HCT116 (cell line): ENCODE measurements around the gene PYGB. TPM values are rescaled to one million over a fixed set of nuclear protein-coding genes. Genes with fewer than 3 reads are reported as not detected.

ENCODE experiments used
- ATAC-seq: fragments of 200-7000 bp; cut with Tn5 transposase; 2 replicates; pipeline ENCODE4 v1.9.1; 2020; ENCODE audit warnings: mild to moderate bottlenecking, moderate library complexity
- BruUV-seq: library from RNA; stranded (reverse); fragments of 400-500 nt; replicated peaks from 2 replicates; lab custom pipeline; 2021; lab: Mats Ljungman, UMichigan
- CTCF ChIA-PET: fragments of 300-600 bp; sonication (Branson Sonifier 250); formaldehyde crosslinking; loops from one replicate; lab custom pipeline; 2021; ENCODE audit warnings: antibody characterized with exemption; lab: Charles Lee
- POLR2A ChIA-PET: fragments of 300-600, 350-600 bp; sonication (Branson Sonifier 250); formaldehyde crosslinking; loops from one replicate; lab custom pipeline; 2021; ENCODE audit warnings: antibody characterized with exemption; lab: Charles Lee
- RAD21 ChIA-PET, 2 experiments: fragments of 300-600 bp; sonication (Branson Sonifier 250); formaldehyde crosslinking; loops; one replicate each; lab custom pipeline; 2023; ENCODE audit warnings: low total read pairs in 2 of 2; ENCODE audit not compliant: uncharacterized antibody in 2 of 2, unreplicated experiment in 2 of 2, low non-redundant PET in 1 of 2; lab: Charles Lee
- DNase-seq: peaks from one replicate; pipeline ENCODE4 v3.0.0-alpha.2; 2010; ENCODE audit warnings: low read depth, low spot score
- H2AFZ ChIP-seq: fragments of 200-600 bp; shearing (Covaris generic), sonication (generic); 2 replicates; pipeline ENCODE4 v1.6.1; 2017; ENCODE audit warnings: low read depth, mixed run types, mixed read lengths, antibody characterized with exemption, low read length; ENCODE audit not compliant: poor library complexity, severe bottlenecking
- H3K27ac ChIP-seq: 2 replicates; pipeline ENCODE4 v1.5.1; 2012; ENCODE audit warnings: low read depth, low read length
- H3K27me3 ChIP-seq: fragments of 200-600 bp; sonication (generic); 2 replicates; pipeline ENCODE4 v1.6.1; 2016; ENCODE audit warnings: mixed run types, low read length, mixed read lengths; ENCODE audit not compliant: insufficient read depth
- H3K36me3 ChIP-seq, 2 experiments: fragments of 200-500 bp in 1 of 2; fragments of 200-600 bp in 1 of 2; sonication (Bioruptor generic) in 1 of 2; sonication (generic) in 1 of 2; 2 replicates each; pipeline versions ENCODE4 v1.5.1 to v1.6.1; 2014 to 2016; ENCODE audit warnings: low read length in 2 of 2, inconsistent platforms in 1 of 2, mixed read lengths in 1 of 2, mixed run types in 1 of 2; ENCODE audit not compliant: insufficient read depth in 2 of 2, control insufficient read depth in 1 of 2
- H3K4me1 ChIP-seq, 2 experiments: fragments of 200-600 bp in 1 of 2; sonication (generic) in 1 of 2; 2 replicates each; pipeline versions ENCODE4 v1.5.1 to v1.6.1; 2012 to 2017; ENCODE audit warnings: low read length in 2 of 2, inconsistent platforms in 1 of 2, mild to moderate bottlenecking in 1 of 2, mixed read lengths in 1 of 2, mixed run types in 1 of 2, moderate library complexity in 1 of 2; ENCODE audit not compliant: insufficient read depth in 2 of 2, control insufficient read depth in 1 of 2
- H3K4me2 ChIP-seq: fragments of 200-600 bp; sonication (generic); 2 replicates; pipeline ENCODE4 v1.6.1; 2017; ENCODE audit warnings: mixed run types, low read length, mixed read lengths
- H3K4me3 ChIP-seq, 2 experiments: fragments of 200-600 bp in 1 of 2; sonication (generic) in 1 of 2; replicated peaks in 1 of 2; 2 replicates each; pipeline ENCODE4 v1.5.1; 2011 to 2016; ENCODE audit warnings: low read length in 2 of 2, control low read depth in 1 of 2, low read depth in 1 of 2, mild to moderate bottlenecking in 1 of 2, mixed read lengths in 1 of 2, mixed run types in 1 of 2
- H3K79me2 ChIP-seq: fragments of 200-600 bp; sonication (generic); 2 replicates; pipeline ENCODE4 v1.6.1; 2017; ENCODE audit warnings: mild to moderate bottlenecking, mixed run types, low read length, moderate library complexity, mixed read lengths; ENCODE audit not compliant: insufficient read depth
- H3K9ac ChIP-seq: fragments of 200-600 bp; sonication (generic); 2 replicates; pipeline ENCODE4 v1.6.1; 2016; ENCODE audit warnings: low read length, mixed read lengths
- H3K9me2 ChIP-seq: fragments of 200-600 bp; sonication (generic), shearing (Covaris generic); 2 replicates; pipeline ENCODE4 v1.6.1; 2017; ENCODE audit warnings: mixed run types, mild to moderate bottlenecking, moderate library complexity; ENCODE audit not compliant: insufficient read depth
- H3K9me3 ChIP-seq, 2 experiments: fragments of 200-500 bp in 1 of 2; fragments of 200-600 bp in 1 of 2; sonication (Bioruptor generic) in 1 of 2; sonication (generic) in 1 of 2; 2 replicates each; pipeline ENCODE4 v1.6.1; 2014 to 2017; ENCODE audit warnings: low read length in 2 of 2, mixed read lengths in 2 of 2, inconsistent platforms in 1 of 2, low read depth in 1 of 2, mild to moderate bottlenecking in 1 of 2, mixed run types in 1 of 2, moderate library complexity in 1 of 2; ENCODE audit not compliant: control insufficient read depth in 1 of 2, insufficient read depth in 1 of 2
- H4K20me1 ChIP-seq: fragments of 200-600 bp; sonication (generic), shearing (Covaris generic); 2 replicates; pipeline ENCODE4 v1.6.1; 2017; ENCODE audit warnings: mixed run types, mild to moderate bottlenecking, moderate library complexity; ENCODE audit not compliant: insufficient read depth
- CBX3 ChIP-seq: IDR thresholded peaks from 2 replicates; pipeline ENCODE4 v1.6.1; 2012; ENCODE audit warnings: low read depth
- CEBPB ChIP-seq: IDR thresholded peaks from 2 replicates; pipeline ENCODE4 v1.6.1; 2012; ENCODE audit warnings: low read depth
- EGR1 ChIP-seq: IDR thresholded peaks from 2 replicates; pipeline ENCODE4 v1.6.1; 2012; ENCODE audit warnings: low read depth
- ELF1 ChIP-seq: IDR thresholded peaks from 2 replicates; pipeline ENCODE4 v1.6.1; 2012; ENCODE audit warnings: low read depth, borderline replicate concordance
- EZH2 ChIP-seq: fragments of 200-600 bp; sonication (generic); IDR thresholded peaks from 2 replicates; pipeline ENCODE4 v1.6.1; 2017; ENCODE audit warnings: antibody characterized with exemption, mixed run types
- FOSL1 ChIP-seq: IDR thresholded peaks from 2 replicates; pipeline ENCODE4 v1.6.1; 2012; ENCODE audit warnings: low read depth
- POLR2AphosphoS5 ChIP-seq: IDR thresholded peaks from 2 replicates; pipeline ENCODE4 v1.6.1; 2011; ENCODE audit warnings: mild to moderate bottlenecking, low read depth, low read length, moderate library complexity
- SIN3A ChIP-seq: IDR thresholded peaks from 2 replicates; pipeline ENCODE4 v1.6.1; 2012; ENCODE audit warnings: low read depth
- YY1 ChIP-seq: IDR thresholded peaks from 2 replicates; pipeline ENCODE4 v1.6.1; 2011; ENCODE audit warnings: low read length, low read depth, moderate library complexity, mild to moderate bottlenecking; ENCODE audit not compliant: insufficient replicate concordance; ENCODE audit errors: extremely low read depth
- ZNF274 ChIP-seq: fragments of 200-500 bp; sonication (Bioruptor generic); IDR thresholded peaks from 2 replicates; pipeline ENCODE4 v1.6.1; 2014; ENCODE audit warnings: mild to moderate bottlenecking, low read depth, low read length, inconsistent platforms
- intact Hi-C: fragments of 100-400 bp; cut with micrococcal nuclease; formaldehyde crosslinking; loops from 2 replicates; pipeline ENCODE4 v1.10.0; 2022
- total RNA-seq: library from RNA; stranded (reverse); gene quantifications from one replicate; pipeline ENCODE4 v1.2.1, GENCODE V29; 2021; ENCODE audit not compliant: unreplicated experiment
- TF ChIP-seq, protein P1 (sequence below), 3 experiments: fragments of 200-600 bp in 1 of 3; sonication (generic) in 1 of 3; IDR thresholded peaks in 2 of 3; conservative IDR thresholded peaks in 1 of 3; 2 replicates each; pipeline ENCODE4 v1.5.1; 2012 to 2017; ENCODE audit warnings: low read depth in 2 of 3, low read length in 2 of 3, antibody characterized with exemption in 1 of 3, borderline replicate concordance in 1 of 3, control low read depth in 1 of 3, mild to moderate bottlenecking in 1 of 3, mixed read lengths in 1 of 3, mixed run types in 1 of 3, moderate library complexity in 1 of 3; ENCODE audit not compliant: insufficient read depth in 1 of 3

PYGB gene
- total RNA-seq, 1 experiment from 2014 or later: 87.8 TPM

- intact Hi-C loops: loop anchor here (10.0 kb wide), 1 partner anchor 59 kb away; no protein-coding TSS in a partner anchor
- no peak for TF ChIP-seq POLR2AphosphoS5
- DNase-seq (no peak), ATAC-seq (no peak)
- H3K27ac ChIP-seq: no peak overlapping the region
- H3K4me2 ChIP-seq: no peak overlapping the region
- BruUV-seq: no TSS peak
- CTCF ChIA-PET: no interaction called here
- H2AFZ ChIP-seq: no peak overlapping the region
- no peaks in the 10 kb centered on the region for H3K27me3 ChIP-seq
- POLR2A ChIA-PET: no interaction called here
- peaks cover 0 to 14% of the 10 kb centered on the region in 2 experiments; a peak in 2 of 4 replicates for H3K4me1 ChIP-seq
- H3K9me2 ChIP-seq: no peaks in the 10 kb centered on the region
- no peaks in the 10 kb centered on the region for H3K9me3 ChIP-seq
- H3K4me3 ChIP-seq: no peak overlapping the region
- no peaks in the 10 kb centered on the region for H4K20me1 ChIP-seq
- RAD21 ChIA-PET: no interaction called here
- no peak overlapping the region for H3K9ac ChIP-seq
- no peaks in the 10 kb centered on the region for H3K79me2 ChIP-seq
- H3K36me3 ChIP-seq: no peaks in the 10 kb centered on the region; a peak in 1 of 4 replicates
Observed at GRCh38 chr20:25323496-25324246, 75.8 kb downstream of the PYGB start.

DNA sequence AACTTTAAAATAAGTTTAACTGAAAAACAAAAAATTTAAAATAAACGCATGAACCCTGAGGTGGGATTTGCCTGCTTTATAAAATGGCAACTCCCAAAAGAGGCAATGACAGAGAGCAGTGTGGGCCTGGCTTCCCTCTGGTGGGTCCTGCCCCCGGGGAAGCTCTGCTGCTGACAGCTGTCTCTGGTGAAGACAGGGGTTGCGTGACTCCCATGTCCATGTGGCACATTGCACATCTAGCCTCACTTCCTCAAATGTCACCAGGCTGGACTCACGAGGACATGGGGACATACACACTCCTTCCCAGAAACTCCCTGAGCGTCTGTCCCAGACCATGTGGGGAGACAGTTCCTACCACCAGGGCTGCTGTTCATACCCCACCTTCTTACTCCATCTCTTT, 76.5 kb downstream of the PYGB start:
- no peaks in the 10 kb centered on the region for H3K79me2 ChIP-seq
- H3K9me3 ChIP-seq: no peaks in the 10 kb centered on the region
- no peak overlapping the region for H3K4me2 ChIP-seq
- H3K27me3 ChIP-seq: no peaks in the 10 kb centered on the region
- ATAC-seq (no peak), DNase-seq (no peak)
- BruUV-seq: no TSS peak
- no peaks in the 10 kb centered on the region for H3K9me2 ChIP-seq
- H3K4me1 ChIP-seq: peaks cover 0 to 14% of the 10 kb centered on the region in 2 experiments; a peak in 2 of 4 replicates
- no peaks in the 10 kb centered on the region for H4K20me1 ChIP-seq
- CTCF ChIA-PET: no interaction called here
- no peak overlapping the region for H3K4me3 ChIP-seq
- no peak overlapping the region for H2AFZ ChIP-seq
- no peaks in the 10 kb centered on the region; a peak in 1 of 4 replicates for H3K36me3 ChIP-seq
- H3K9ac ChIP-seq: no peak overlapping the region
- TF ChIP-seq YY1: no peak
- TF ChIP-seq EGR1: no peak
- TF ChIP-seq CEBPB: no peak
- no peak for TF ChIP-seq FOSL1
- no peak for TF ChIP-seq CBX3
- TF ChIP-seq ELF1: no peak
- TF ChIP-seq ZNF274: no peak
- TF ChIP-seq SIN3A: no peak
- TF ChIP-seq, protein P1, sequence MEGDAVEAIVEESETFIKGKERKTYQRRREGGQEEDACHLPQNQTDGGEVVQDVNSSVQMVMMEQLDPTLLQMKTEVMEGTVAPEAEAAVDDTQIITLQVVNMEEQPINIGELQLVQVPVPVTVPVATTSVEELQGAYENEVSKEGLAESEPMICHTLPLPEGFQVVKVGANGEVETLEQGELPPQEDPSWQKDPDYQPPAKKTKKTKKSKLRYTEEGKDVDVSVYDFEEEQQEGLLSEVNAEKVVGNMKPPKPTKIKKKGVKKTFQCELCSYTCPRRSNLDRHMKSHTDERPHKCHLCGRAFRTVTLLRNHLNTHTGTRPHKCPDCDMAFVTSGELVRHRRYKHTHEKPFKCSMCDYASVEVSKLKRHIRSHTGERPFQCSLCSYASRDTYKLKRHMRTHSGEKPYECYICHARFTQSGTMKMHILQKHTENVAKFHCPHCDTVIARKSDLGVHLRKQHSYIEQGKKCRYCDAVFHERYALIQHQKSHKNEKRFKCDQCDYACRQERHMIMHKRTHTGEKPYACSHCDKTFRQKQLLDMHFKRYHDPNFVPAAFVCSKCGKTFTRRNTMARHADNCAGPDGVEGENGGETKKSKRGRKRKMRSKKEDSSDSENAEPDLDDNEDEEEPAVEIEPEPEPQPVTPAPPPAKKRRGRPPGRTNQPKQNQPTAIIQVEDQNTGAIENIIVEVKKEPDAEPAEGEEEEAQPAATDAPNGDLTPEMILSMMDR (IDR thresholded peaks at IDR 0.05 in 2 of 3, conservative IDR thresholded peaks at IDR 0.05 in 1 of 3; ENCODE audit: borderline replicate concordance in 1 of 3, insufficient read depth in 1 of 3, low read depth in 2 of 3, low read length in 2 of 3): no peak
- TF ChIP-seq POLR2AphosphoS5: no peak
- no peak for TF ChIP-seq EZH2
- H3K27ac ChIP-seq: no peak overlapping the region
- RAD21 ChIA-PET: no interaction called here
- intact Hi-C loops: loop anchor here (10.0 kb wide), 1 partner anchor 60 kb away; no protein-coding TSS in a partner anchor
- POLR2A ChIA-PET: no interaction called here
